ENCODE results near the gene SLC37A3. TPM values are rescaled to one million over a fixed set of nuclear protein-coding genes. Genes with fewer than 3 reads are reported as not detected.
A peak's percentile ranks its signal among the peaks of the same experiment; 100 is the strongest.

The SLC37A3 gene
- total and polyA plus RNA-seq, 12 donors, result 16.3 to 33.4 (median 23.3) TPM

- H3K4me1 ChIP-seq (replicated peaks in 1 of 2), result no peaks in the 10 kb centered on the region
- TF ChIP-seq POLR2A (IDR thresholded peaks at IDR 0.05) (no peak), CTCF (IDR thresholded peaks at IDR 0.05) (no peak)
- no peak overlapping the region for H3K4me3 ChIP-seq
- 81 to 86% (median 82%) methylated on average over 3 of the region's 3 CpGs for WGBS, 4 donors
- intact Hi-C loops (cut with DNase I), result no loop called here
- no peaks in the 10 kb centered on the region for H3K36me3 ChIP-seq (replicated peaks in 1 of 2)
- H3K27ac ChIP-seq, result no peak overlapping the region
- no peak for DNase-seq
- no peaks in the 10 kb centered on the region for H3K9me3 ChIP-seq (replicated peaks in 1 of 3)
- no peaks in the 10 kb centered on the region for H3K27me3 ChIP-seq
These were observed 35.1 kb upstream of the SLC37A3 start for GRCh38 chr7:140433396-140433795.

- Histone ChIP-seq H3K4me3 (no peak overlapping the region), H3K36me3 (replicated peaks in 1 of 2) (no peaks in the 10 kb centered on the region), H3K27me3 (no peaks in the 10 kb centered on the region), H3K4me1 (replicated peaks in 1 of 2) (no peaks in the 10 kb centered on the region), H3K9me3 (replicated peaks in 1 of 3) (no peaks in the 10 kb centered on the region), H3K27ac (no peak overlapping the region)
- TF ChIP-seq POLR2A (IDR thresholded peaks at IDR 0.05) (no peak), CTCF (IDR thresholded peaks at IDR 0.05) (no peak)
- 91 to 95% (median 93%) methylated on average over 6 of the region's 6 CpGs for WGBS, 4 donors
- DNase-seq, result no peak
- intact Hi-C loops (cut with DNase I), result no loop called here
These were observed 27.8 kb upstream of the SLC37A3 start for GRCh38 chr7:140426130-140426529.

- TF ChIP-seq POLR2A (IDR thresholded peaks at IDR 0.05) (no peak), CTCF (IDR thresholded peaks at IDR 0.05) (no peak)
- intact Hi-C loops (cut with DNase I), result no loop called here
- peak in 1 of 7 donors; percentile 5 for DNase-seq
These were observed 27.4 kb upstream of the SLC37A3 start for GRCh38 chr7:140425718-140426117.

DNA sequence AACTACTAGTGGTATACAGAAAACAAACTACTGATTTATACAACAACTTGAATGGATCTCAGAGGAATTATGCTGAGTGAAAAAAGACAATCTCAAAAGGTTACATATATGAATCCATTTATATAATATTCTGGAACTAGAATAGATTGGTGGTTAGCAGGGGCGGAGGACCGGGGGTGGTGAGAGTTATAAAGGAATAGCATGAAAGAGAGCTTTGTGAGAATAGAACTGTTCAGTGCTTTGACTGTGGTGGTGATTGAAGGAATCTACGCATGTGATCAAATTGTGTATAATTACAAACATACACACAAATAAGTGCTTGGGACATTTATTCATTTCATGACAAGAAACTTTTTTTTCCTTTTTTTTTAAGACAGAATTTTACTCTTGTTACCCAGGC, 25.2 kb upstream of the SLC37A3 start:
- TF ChIP-seq CTCF (IDR thresholded peaks at IDR 0.05), result no peak
- no peak for TF ChIP-seq POLR2A (IDR thresholded peaks at IDR 0.05)
- no peaks in the 10 kb centered on the region for H3K4me1 ChIP-seq (replicated peaks in 1 of 2)
- intact Hi-C loops (cut with DNase I), result no loop called here
- H3K9me3 ChIP-seq (replicated peaks in 1 of 3), result no peaks in the 10 kb centered on the region
- DNase-seq, result no peak
- H3K36me3 ChIP-seq (replicated peaks in 1 of 2), result no peaks in the 10 kb centered on the region
- WGBS, 4 donors, result 85 to 94% (median 90%) methylated on average over 3 of the region's 3 CpGs
- H3K4me3 ChIP-seq, result no peak overlapping the region
- H3K27ac ChIP-seq, result no peak overlapping the region
- H3K27me3 ChIP-seq, result no peaks in the 10 kb centered on the region

More at GRCh38 chr7:140425718-140426117, 27.4 kb upstream of the SLC37A3 start:
- H3K27ac ChIP-seq, result no peak overlapping the region
- no peaks in the 10 kb centered on the region for H3K9me3 ChIP-seq (replicated peaks in 1 of 3)
- no peaks in the 10 kb centered on the region for H3K27me3 ChIP-seq
- no peak overlapping the region for H3K4me3 ChIP-seq
- WGBS, 4 donors, result 76 to 83% (median 80%) methylated on average over 11 to 12 of the region's 12 CpGs
- H3K4me1 ChIP-seq (replicated peaks in 1 of 2), result no peaks in the 10 kb centered on the region
- H3K36me3 ChIP-seq (replicated peaks in 1 of 2), result no peaks in the 10 kb centered on the region
